H1 (cell line): ENCODE data around the gene FHL5. TPM values are rescaled to one million over a fixed set of nuclear protein-coding genes. Genes with fewer than 3 reads are reported as not detected.

Experiments
- GTF2F1 ChIP-seq: IDR thresholded peaks from 2 replicates; pipeline ENCODE4 v1.6.1; 2012; ENCODE audit warnings: low read depth, low read length, improper control_type of control experiment, borderline replicate concordance
- NRF1 ChIP-seq: IDR thresholded peaks from 2 replicates; pipeline ENCODE4 v1.6.1; 2011; ENCODE audit warnings: mild to moderate bottlenecking, low read depth, low read length, improper control_type of control experiment
- POU5F1 ChIP-seq: IDR thresholded peaks from 2 replicates; pipeline ENCODE4 v1.6.1; 2011; ENCODE audit warnings: low read depth, mild to moderate bottlenecking, low read length, moderate library complexity
- RXRA ChIP-seq: IDR thresholded peaks from 2 replicates; pipeline ENCODE4 v1.6.1; 2011; ENCODE audit warnings: low read depth, mild to moderate bottlenecking, low read length, moderate library complexity; ENCODE audit not compliant: insufficient read depth
- TAF1 ChIP-seq: IDR thresholded peaks from 2 replicates; pipeline ENCODE4 v1.6.1; 2011; ENCODE audit warnings: mild to moderate bottlenecking, low read depth, low read length
- TBP ChIP-seq: IDR thresholded peaks from 2 replicates; pipeline ENCODE4 v1.6.1; 2011; ENCODE audit warnings: low read depth, low read length, improper control_type of control experiment
- polyA plus RNA-seq, 7 experiments: library from polyadenylated mRNA; depleted of rRNA in 3 of 7; stranded (reverse) in 5 of 7; unstranded in 2 of 7; fragments of >200 nt in 5 of 7; fragments of 200-250 nt in 2 of 7; gene quantifications; 1 replicate in 5 of 7; 2 replicates in 1 of 7; 4 replicates in 1 of 7; pipeline versions ENCODE4 v1.2.1 to v1.2.3, GENCODE V29; 2011 to 2013; ENCODE audit warnings: missing spikeins in 2 of 7, mixed read lengths in 2 of 7
- total RNA-seq: library from RNA; stranded (reverse); fragmentation: NEBNext Ultra II Directional; extraction: Animal tissue kit (Norgen Biotek cat#: 25700); gene quantifications from 2 replicates; pipeline ENCODE4 v1.2.1, GENCODE V29; 2021

FHL5 gene
- total and polyA plus RNA-seq, 2 of the 8 experiments (the other 6 are each of a cell fraction or from before 2014, with no cell fraction given) = not detected

GRCh38 chr6:96620851-96621250 lies 57.9 kb downstream of the FHL5 start (continued):
- TF ChIP-seq NRF1 (no peak), TBP (no peak), GTF2F1 (no peak), RXRA (no peak), TAF1 (no peak), POU5F1 (no peak)
